ENCODE measurements around the gene PCDHGC3.

Gene PCDHGC3

DNA sequence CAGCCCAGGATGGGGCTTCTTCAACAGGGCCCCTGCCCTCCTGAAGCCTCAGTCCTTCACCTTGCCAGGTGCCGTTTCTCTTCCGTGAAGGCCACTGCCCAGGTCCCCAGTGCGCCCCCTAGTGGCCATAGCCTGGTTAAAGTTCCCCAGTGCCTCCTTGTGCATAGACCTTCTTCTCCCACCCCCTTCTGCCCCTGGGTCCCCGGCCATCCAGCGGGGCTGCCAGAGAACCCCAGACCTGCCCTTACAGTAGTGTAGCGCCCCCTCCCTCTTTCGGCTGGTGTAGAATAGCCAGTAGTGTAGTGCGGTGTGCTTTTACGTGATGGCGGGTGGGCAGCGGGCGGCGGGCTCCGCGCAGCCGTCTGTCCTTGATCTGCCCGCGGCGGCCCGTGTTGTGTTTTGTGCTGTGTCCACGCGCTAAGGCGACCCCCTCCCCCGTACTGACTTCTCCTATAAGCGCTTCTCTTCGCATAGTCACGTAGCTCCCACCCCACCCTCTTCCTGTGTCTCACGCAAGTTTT is 36.7 kb downstream of the PCDHGC3 start:
- TF ChIP-seq, protein P1, sequence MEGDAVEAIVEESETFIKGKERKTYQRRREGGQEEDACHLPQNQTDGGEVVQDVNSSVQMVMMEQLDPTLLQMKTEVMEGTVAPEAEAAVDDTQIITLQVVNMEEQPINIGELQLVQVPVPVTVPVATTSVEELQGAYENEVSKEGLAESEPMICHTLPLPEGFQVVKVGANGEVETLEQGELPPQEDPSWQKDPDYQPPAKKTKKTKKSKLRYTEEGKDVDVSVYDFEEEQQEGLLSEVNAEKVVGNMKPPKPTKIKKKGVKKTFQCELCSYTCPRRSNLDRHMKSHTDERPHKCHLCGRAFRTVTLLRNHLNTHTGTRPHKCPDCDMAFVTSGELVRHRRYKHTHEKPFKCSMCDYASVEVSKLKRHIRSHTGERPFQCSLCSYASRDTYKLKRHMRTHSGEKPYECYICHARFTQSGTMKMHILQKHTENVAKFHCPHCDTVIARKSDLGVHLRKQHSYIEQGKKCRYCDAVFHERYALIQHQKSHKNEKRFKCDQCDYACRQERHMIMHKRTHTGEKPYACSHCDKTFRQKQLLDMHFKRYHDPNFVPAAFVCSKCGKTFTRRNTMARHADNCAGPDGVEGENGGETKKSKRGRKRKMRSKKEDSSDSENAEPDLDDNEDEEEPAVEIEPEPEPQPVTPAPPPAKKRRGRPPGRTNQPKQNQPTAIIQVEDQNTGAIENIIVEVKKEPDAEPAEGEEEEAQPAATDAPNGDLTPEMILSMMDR (IDR thresholded peaks at IDR 0.05; ENCODE audit: low read depth, low read length, missing control alignments): peak; percentile 97
- peak overlapping the region; percentile 56 for H3K4me3 ChIP-seq (ENCODE audit: low read depth, low read length)
- DNase-seq (ENCODE audit: low read depth): peak; percentile 77

DNA sequence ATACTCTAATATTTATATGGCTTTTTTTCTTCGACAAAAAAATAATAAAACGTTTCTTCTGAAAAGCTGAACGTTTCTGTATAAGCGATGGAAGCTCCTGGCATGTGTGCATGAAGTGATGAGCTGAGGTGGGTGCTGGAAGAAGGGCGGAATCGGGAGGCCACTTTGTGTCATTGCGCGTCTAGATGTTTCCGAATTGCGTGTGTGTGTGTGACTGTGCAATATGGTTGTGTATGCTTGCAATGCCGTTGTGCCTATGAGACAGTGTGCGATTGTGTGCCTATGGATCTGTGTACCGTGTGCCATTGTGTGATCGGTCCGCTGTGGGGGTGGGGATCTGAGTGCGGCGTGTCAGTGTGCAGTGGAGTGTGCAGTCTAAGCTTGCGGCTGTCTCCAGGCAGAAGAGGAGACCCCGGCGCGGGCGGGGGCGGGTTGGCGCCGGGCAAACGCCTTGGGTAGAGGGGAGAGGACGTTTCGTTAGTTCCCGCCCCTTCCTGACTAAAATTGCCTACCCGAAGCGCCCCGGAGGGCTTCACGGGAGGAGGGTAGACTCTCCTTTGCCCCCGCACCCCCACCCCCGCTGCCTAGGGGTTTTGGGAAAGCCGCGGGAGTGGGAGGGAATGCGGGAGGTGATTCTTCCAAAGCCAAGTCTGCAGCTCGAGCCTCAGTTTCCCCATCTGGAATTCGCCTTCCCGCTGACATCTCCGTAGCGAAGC is 37.3 kb downstream of the PCDHGC3 start:
- TF ChIP-seq, protein P1 (IDR thresholded peaks at IDR 0.05; ENCODE audit: low read depth, low read length, missing control alignments): no peak
- DNase-seq (ENCODE audit: low read depth): no peak
- peak overlapping the region; percentile 56 for H3K4me3 ChIP-seq (ENCODE audit: low read depth, low read length)

DNA sequence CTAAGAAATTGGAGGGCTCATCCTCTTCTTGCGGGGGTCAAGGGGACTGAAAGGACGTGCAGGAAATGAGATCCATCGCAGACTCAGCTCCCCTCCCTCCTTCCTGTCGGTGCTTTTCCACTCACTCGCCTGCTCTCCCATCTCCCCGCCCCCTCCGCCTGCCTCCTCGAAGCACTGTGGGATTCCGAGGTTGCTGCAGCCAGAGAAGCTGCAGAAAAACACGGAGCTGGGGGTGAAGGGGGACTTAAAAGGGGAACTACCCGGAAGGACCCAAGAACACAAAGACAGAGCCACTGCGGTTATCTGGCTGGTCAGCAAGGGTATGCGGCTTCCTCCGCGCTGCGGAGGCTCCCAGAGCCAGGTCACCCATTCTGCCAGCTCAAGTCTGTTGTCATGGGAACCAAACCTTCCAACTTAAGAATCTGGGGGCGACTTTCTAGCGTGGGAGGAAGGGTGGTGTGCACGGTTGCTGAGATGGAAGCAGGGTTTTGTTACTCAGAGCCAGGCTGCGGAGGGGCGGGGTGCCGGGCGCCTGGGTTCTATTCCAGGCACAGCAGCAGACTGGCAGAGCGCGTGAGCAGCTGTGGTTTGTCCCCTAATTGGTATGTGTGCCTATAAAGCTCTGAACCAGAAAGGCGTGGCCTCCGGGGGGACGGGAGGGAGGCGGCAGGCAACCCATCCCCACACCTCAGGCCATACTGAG is 38.0 kb downstream of the PCDHGC3 start:
- peak overlapping the region; percentile 56 for H3K4me3 ChIP-seq (ENCODE audit: low read depth, low read length)
- peak; percentile 82 for DNase-seq (ENCODE audit: low read depth)
- TF ChIP-seq, protein P1 (IDR thresholded peaks at IDR 0.05; ENCODE audit: low read depth, low read length, missing control alignments): no peak

DNA sequence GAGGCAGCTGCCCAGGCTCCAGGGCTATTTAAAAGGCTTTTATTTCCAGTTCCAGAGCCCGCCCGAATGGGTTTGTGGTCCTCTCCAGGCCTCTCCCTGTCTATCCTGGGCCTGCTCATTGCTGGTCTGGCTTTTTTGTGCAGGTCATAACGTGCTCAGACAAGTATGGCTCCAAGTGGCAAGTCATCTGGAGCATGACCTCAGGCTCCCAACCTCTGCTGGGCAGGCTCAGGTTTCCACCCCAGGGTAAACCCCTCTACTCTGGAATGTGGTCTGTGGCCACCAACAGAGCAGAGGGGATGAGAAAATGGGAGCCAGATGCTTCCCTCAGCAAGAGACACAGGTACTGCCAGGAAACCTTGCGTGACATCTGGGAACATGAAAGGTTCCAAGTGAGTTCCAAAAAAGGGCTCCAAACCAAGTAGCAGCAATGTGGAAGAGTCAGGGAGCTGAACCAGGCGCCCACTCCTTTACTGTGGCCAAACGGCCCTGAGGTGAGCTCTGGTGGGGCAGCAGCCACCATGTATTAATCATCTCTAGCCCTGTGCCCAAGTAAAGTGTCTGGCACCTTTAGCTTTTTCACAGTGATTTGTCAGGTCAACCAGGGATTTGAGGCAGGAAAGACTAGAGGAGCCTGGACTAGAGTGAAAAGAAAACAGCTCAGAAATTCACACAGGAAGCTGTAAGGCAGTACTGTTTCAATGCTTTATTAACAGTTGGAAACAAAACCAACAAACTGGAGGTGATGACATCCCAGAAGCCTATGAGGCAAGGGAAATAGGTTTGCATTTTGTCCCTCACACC is 38.8 kb downstream of the PCDHGC3 start:
- DNase-seq (ENCODE audit: low read depth): no peak
- H3K4me3 ChIP-seq (ENCODE audit: low read depth, low read length): no peak overlapping the region
- TF ChIP-seq, protein P1 (IDR thresholded peaks at IDR 0.05; ENCODE audit: low read depth, low read length, missing control alignments): no peak

DNA sequence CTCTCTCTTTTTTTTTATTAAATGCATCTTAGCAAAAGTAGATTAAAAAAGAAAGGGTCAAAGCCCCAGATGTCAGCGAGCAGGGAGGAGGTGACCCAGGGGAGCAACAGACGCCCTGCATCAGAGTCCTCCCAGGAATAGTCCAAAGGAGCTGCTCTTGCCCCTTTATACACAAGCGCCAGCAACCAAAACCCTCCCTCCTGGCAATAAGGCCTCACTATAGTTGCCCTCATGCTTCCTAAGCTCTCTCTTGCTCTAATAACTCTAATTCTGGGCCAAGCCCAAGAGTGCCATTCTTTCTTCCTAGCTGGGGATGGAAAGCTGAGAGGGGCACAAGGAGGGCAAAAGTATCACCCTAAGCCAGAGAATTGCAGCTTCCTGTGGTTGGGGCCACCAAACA is 39.4 kb downstream of the PCDHGC3 start:
- no peak for DNase-seq (ENCODE audit: low read depth)
- H3K4me3 ChIP-seq (ENCODE audit: low read depth, low read length): no peak overlapping the region

DNA sequence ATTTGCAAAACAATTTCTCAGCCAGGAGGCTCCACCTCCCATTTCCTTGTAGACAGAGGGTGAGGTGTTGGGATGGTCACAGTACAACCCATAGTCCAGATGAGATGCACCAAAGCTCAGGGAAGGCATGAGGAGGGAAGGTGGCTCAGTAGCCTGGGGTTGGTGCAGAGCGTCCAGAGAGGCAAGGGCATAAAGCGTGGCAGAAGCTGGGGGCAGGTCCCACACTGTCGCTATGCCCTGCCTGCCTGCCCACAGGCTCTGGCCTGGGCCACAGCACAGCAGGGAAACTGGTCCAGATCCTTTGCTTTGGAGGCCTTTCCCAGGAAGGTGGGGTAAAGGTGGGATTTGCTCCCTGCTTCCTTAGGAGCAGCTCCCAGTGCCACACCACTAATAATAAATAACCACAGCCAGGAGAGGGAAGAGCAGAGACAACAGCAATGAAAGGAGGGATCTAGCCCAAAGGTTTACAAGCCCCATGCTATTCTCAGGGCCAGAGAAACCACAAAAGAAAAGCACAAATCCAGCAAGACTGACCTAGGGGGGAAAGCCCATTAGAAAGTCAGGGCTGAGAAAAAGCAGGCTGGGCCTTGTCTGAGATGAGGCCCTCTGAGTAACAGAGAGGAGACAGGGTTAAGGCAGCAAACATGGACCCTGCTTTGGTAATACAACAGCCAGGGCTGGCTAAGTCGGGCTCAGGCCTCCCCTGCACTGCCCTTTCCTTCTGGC is 40.3 kb downstream of the PCDHGC3 start:
- TF ChIP-seq, protein P1 (IDR thresholded peaks at IDR 0.05; ENCODE audit: low read depth, low read length, missing control alignments): no peak
- H3K4me3 ChIP-seq (ENCODE audit: low read depth, low read length): no peak overlapping the region
- DNase-seq (ENCODE audit: low read depth): no peak

More for the DNA sequence above, 39.4 kb downstream of the PCDHGC3 start:
- TF ChIP-seq, protein P1 (IDR thresholded peaks at IDR 0.05; ENCODE audit: low read depth, low read length, missing control alignments): no peak
